ENCODE results near the gene FASN. TPM values are rescaled to one million over a fixed set of nuclear protein-coding genes. Genes with fewer than 3 reads are reported as not detected.
A peak's percentile ranks its signal among the peaks of the same experiment; 100 is the strongest.

Gene FASN
- total and polyA plus RNA-seq, 2 of the 13 experiments (the other 11 are each of a cell fraction or from before 2014, with no cell fraction given) = 51.7 to 101 TPM

GRCh38 chr17:82065638-82066303, 32.3 kb downstream of the FASN start, which contains the start of gene DUS1L (continued):
- TF ChIP-seq ZNF576 (CRISPR knock-in tag; IDR thresholded peaks at IDR 0.05) (no peak), ZNF580 (CRISPR knock-in tag; IDR thresholded peaks at IDR 0.05; ENCODE audit: borderline replicate concordance, low read depth) (peak; percentile 81; the same call in 1 of the 2 replicates), HNRNPLL (IDR thresholded peaks at IDR 0.05; ENCODE audit: low read depth, low read length, poor library complexity, severe bottlenecking) (peak; percentile 70), GABPB1 (CRISPR knock-in tag; IDR thresholded peaks at IDR 0.05) (peak; percentile 95), RBM22 (optimal IDR thresholded peaks at IDR 0.05; ENCODE audit: low read length) (peak; percentile 39), ZNF33B (CRISPR knock-in tag; IDR thresholded peaks at IDR 0.05) (0 out of 2 replicates have a peak, but pooled peaks have one; percentile 61), ATF3 (CRISPR knock-in tag; IDR thresholded peaks at IDR 0.05) (peak; percentile 90), STAT6 (CRISPR knock-in tag; IDR thresholded peaks at IDR 0.05; ENCODE audit: borderline replicate concordance) (no peak), KLF13 (CRISPR knock-in tag; IDR thresholded peaks at IDR 0.05) (no peak; the same call in 1 of the 2 replicates), HINFP (CRISPR knock-in tag; IDR thresholded peaks at IDR 0.05; ENCODE audit: low read depth) (peak; percentile 68; the same call in 1 of the 2 replicates), ISL2 (CRISPR knock-in tag; IDR thresholded peaks at IDR 0.05) (peak; percentile 70), PREB (CRISPR knock-in tag; IDR thresholded peaks at IDR 0.05) (no peak), ZNF556 (CRISPR knock-in tag; IDR thresholded peaks at IDR 0.05; ENCODE audit: borderline replicate concordance) (peak; percentile 97), NFYB (CRISPR knock-in tag; IDR thresholded peaks at IDR 0.05) (peak; percentile 45; the same call in 1 of the 2 replicates), ZXDC (CRISPR knock-in tag; IDR thresholded peaks at IDR 0.05) (peak; percentile 86; the same call in 1 of the 2 replicates), ZNF746 (CRISPR knock-in tag; IDR thresholded peaks at IDR 0.05) (no peak; the same call in 1 of the 2 replicates), SIN3B (IDR thresholded peaks at IDR 0.05; ENCODE audit: low read length) (peak; percentile 86), ZNF552 (CRISPR knock-in tag; IDR thresholded peaks at IDR 0.05; ENCODE audit: borderline replicate concordance) (0 out of 2 replicates have a peak, but pooled peaks have one; percentile 65), ZNF792 (CRISPR knock-in tag; IDR thresholded peaks at IDR 0.05) (peak; percentile 89)

Data from HepG2 (cell line).